MM.1S (cell line): ENCODE results near the gene PCDH8.

ENCODE experiments used
- DNase-seq: peaks from one replicate; pipeline ENCODE4 v3.0.0-alpha.2; 2015
- H2AFZ ChIP-seq: fragments of 300-600 bp; sonication (generic); 2 replicates; pipeline ENCODE4 v1.6.0; 2016; ENCODE audit warnings: antibody characterized with exemption, low read length
- H3F3A ChIP-seq: fragments of 300-600 bp; sonication (generic); 2 replicates; pipeline ENCODE4 v1.6.1; 2016; ENCODE audit warnings: mild to moderate bottlenecking, antibody characterized with exemption, low read length, moderate library complexity, mixed read lengths; ENCODE audit not compliant: insufficient read depth
- H3K27ac ChIP-seq: fragments of 300-600 bp; sonication (generic); 2 replicates; pipeline ENCODE4 v1.5.1; 2016; ENCODE audit warnings: mild to moderate bottlenecking, low read length
- H3K27me3 ChIP-seq: fragments of 300-600 bp; sonication (generic); replicated peaks from 2 replicates; pipeline ENCODE4 v1.6.0; 2016; ENCODE audit warnings: low read length; ENCODE audit not compliant: insufficient read depth
- H3K36me3 ChIP-seq: fragments of 300-600 bp; sonication (generic); replicated peaks from 2 replicates; pipeline ENCODE4 v1.6.1; 2016; ENCODE audit warnings: mild to moderate bottlenecking, low read length, mixed read lengths; ENCODE audit not compliant: insufficient read depth
- H3K4me1 ChIP-seq: fragments of 300-600 bp; sonication (generic); 2 replicates; pipeline ENCODE4 v1.6.1; 2016; ENCODE audit warnings: low read length, mixed read lengths
- H3K4me2 ChIP-seq: fragments of 300-600 bp; sonication (generic); 2 replicates; pipeline ENCODE4 v1.6.0; 2016; ENCODE audit warnings: low read depth, low read length
- H3K4me3 ChIP-seq: fragments of 300-600 bp; sonication (generic); 2 replicates; pipeline ENCODE4 v1.5.1; 2016; ENCODE audit warnings: low read length, mixed read lengths
- H3K79me2 ChIP-seq: fragments of 300-600 bp; sonication (generic); 2 replicates; pipeline ENCODE4 v1.6.1; 2016; ENCODE audit warnings: mixed run types, low read length, mixed read lengths
- H3K9ac ChIP-seq: fragments of 300-600 bp; sonication (generic); 2 replicates; pipeline ENCODE4 v1.6.1; 2016; ENCODE audit warnings: low read length, mixed read lengths
- H3K9me2 ChIP-seq: fragments of 300-600 bp; sonication (generic); replicated peaks from 2 replicates; pipeline ENCODE4 v1.6.1; 2016; ENCODE audit warnings: mild to moderate bottlenecking, low read length, mixed read lengths; ENCODE audit not compliant: insufficient read depth
- H3K9me3 ChIP-seq: fragments of 300-600 bp; sonication (generic); replicated peaks from 2 replicates; pipeline ENCODE4 v1.6.1; 2016; ENCODE audit warnings: mild to moderate bottlenecking, low read length, mixed read lengths; ENCODE audit not compliant: insufficient read depth
- H4K20me1 ChIP-seq: fragments of 300-600 bp; sonication (generic); 2 replicates; pipeline ENCODE4 v1.6.1; 2016; ENCODE audit warnings: mild to moderate bottlenecking, low read length, moderate library complexity, mixed read lengths; ENCODE audit not compliant: insufficient read depth
- EZH2 ChIP-seq: fragments of 300-600 bp; sonication (generic); optimal IDR thresholded peaks from 2 replicates; pipeline ENCODE3; 2017; ENCODE audit warnings: low read depth, mild to moderate bottlenecking, antibody characterized with exemption, low read length, mixed read lengths
- EZH2phosphoT487 ChIP-seq: fragments of 300-600 bp; sonication (generic); IDR thresholded peaks from 2 replicates; pipeline ENCODE4 v1.6.1; 2018; ENCODE audit warnings: antibody characterized with exemption, low read length
- TF ChIP-seq, protein P1 (sequence below): fragments of 300-600 bp; sonication (generic); IDR thresholded peaks from 2 replicates; pipeline ENCODE4 v1.5.1; 2016; ENCODE audit warnings: antibody characterized with exemption, low read length, mixed read lengths

PCDH8 gene

DNA sequence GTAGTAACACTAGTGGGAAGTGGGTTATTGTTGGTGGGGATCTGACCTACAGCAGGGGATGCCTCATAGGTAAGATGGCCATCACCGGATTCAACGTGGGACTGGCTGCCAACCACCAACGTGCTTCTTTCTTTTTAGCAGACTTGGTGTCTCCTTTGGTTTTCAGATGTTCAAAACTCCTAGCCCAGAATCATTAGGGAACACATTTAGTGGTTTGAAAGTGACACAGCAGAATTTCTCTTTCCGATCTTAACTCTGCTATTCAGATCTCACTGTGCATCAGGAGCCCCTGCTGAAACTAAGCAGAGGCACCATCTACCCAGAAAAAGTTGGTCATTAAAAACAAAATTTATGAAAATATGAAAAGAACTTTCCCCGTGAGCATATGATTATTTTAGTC lies 36.7 kb upstream of the PCDH8 start:
- TF ChIP-seq, protein P1, sequence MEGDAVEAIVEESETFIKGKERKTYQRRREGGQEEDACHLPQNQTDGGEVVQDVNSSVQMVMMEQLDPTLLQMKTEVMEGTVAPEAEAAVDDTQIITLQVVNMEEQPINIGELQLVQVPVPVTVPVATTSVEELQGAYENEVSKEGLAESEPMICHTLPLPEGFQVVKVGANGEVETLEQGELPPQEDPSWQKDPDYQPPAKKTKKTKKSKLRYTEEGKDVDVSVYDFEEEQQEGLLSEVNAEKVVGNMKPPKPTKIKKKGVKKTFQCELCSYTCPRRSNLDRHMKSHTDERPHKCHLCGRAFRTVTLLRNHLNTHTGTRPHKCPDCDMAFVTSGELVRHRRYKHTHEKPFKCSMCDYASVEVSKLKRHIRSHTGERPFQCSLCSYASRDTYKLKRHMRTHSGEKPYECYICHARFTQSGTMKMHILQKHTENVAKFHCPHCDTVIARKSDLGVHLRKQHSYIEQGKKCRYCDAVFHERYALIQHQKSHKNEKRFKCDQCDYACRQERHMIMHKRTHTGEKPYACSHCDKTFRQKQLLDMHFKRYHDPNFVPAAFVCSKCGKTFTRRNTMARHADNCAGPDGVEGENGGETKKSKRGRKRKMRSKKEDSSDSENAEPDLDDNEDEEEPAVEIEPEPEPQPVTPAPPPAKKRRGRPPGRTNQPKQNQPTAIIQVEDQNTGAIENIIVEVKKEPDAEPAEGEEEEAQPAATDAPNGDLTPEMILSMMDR = no peak
- no peak for TF ChIP-seq EZH2phosphoT487
- no peak for TF ChIP-seq EZH2
- H3F3A ChIP-seq = no peaks in the 10 kb centered on the region
- no peak overlapping the region for H3K9ac ChIP-seq

DNA sequence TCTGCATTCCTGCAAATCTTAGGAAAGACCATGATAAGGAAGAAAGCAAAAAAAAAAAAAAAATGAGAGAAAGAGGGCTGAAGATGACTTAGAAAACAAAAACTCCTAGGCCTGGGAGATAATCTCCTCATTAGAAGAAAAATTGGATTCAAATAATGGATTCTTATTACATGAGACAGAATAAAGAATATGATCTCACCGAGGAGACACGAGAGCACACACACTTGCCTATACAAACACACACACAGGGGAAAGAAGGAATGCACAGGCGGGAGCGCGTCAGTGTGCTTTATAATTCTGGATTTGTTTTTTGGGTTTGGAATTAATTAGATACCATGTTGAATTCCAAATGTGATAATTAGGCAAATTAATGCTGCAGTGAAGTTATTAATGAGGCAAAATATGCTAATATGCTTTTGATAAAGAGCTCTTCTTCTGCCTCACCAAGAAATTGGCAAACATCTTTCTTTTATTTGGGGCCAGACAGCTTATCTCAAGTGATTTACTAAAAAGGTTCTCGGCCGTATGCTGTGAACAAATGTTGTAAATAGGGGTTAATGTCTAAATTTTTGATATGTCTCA lies 36.1 kb upstream of the PCDH8 start:
- Histone ChIP-seq H3K9me3 (no peaks in the 10 kb centered on the region), H3K36me3 (no peaks in the 10 kb centered on the region), H3F3A (no peaks in the 10 kb centered on the region), H3K79me2 (no peaks in the 10 kb centered on the region), H3K4me1 (peaks cover 13% of the 10 kb centered on the region), H2AFZ (no peak overlapping the region), H3K4me3 (no peak overlapping the region), H3K27ac (peak overlapping the region; percentile 47; the same call in 1 of the 2 replicates), H3K9ac (no peak overlapping the region), H4K20me1 (no peaks in the 10 kb centered on the region), H3K9me2 (no peaks in the 10 kb centered on the region), H3K27me3 (no peaks in the 10 kb centered on the region), H3K4me2 (peak overlapping the region; percentile 12; the same call in 1 of the 2 replicates)
- no peak for DNase-seq
- no peak for TF ChIP-seq EZH2phosphoT487
- TF ChIP-seq EZH2 = no peak
- TF ChIP-seq, protein P1 = no peak

More for the DNA sequence above, 36.7 kb upstream of the PCDH8 start:
- Histone ChIP-seq H4K20me1 (no peaks in the 10 kb centered on the region), H3K9me3 (no peaks in the 10 kb centered on the region), H3K36me3 (no peaks in the 10 kb centered on the region), H3K4me1 (peaks cover 13% of the 10 kb centered on the region), H3K4me3 (no peak overlapping the region), H3K9me2 (no peaks in the 10 kb centered on the region), H3K27ac (no peak overlapping the region), H3K4me2 (no peak overlapping the region), H3K27me3 (no peaks in the 10 kb centered on the region), H2AFZ (no peak overlapping the region), H3K79me2 (no peaks in the 10 kb centered on the region)
- DNase-seq = no peak

GRCh38 chr13:52882785-52883184 lies 34.3 kb upstream of the PCDH8 start:
- DNase-seq = no peak
- H3K4me2 ChIP-seq = no peak overlapping the region
- no peak overlapping the region for H3K27ac ChIP-seq
- no peaks in the 10 kb centered on the region for H3K27me3 ChIP-seq
- no peaks in the 10 kb centered on the region for H3K36me3 ChIP-seq
- TF ChIP-seq EZH2 (no peak), EZH2phosphoT487 (no peak)
- TF ChIP-seq, protein P1 = no peak
- H3K79me2 ChIP-seq = no peaks in the 10 kb centered on the region
- peaks cover 13% of the 10 kb centered on the region for H3K4me1 ChIP-seq
- no peaks in the 10 kb centered on the region for H3K9me2 ChIP-seq
- H2AFZ ChIP-seq = no peak overlapping the region
- no peak overlapping the region for H3K9ac ChIP-seq
- H4K20me1 ChIP-seq = no peaks in the 10 kb centered on the region
- H3K4me3 ChIP-seq = no peak overlapping the region
- no peaks in the 10 kb centered on the region for H3F3A ChIP-seq
- no peaks in the 10 kb centered on the region for H3K9me3 ChIP-seq
